ENCODE data around the gene CFAP92.

The CFAP92 gene

GRCh38 chr3:129025691-129026435, 32.0 kb upstream of the CFAP92 start:
- DNase-seq = no peak

- no peak for DNase-seq
Measured at GRCh38 chr3:129025108-129025507, 31.2 kb upstream of the CFAP92 start.

DNA sequence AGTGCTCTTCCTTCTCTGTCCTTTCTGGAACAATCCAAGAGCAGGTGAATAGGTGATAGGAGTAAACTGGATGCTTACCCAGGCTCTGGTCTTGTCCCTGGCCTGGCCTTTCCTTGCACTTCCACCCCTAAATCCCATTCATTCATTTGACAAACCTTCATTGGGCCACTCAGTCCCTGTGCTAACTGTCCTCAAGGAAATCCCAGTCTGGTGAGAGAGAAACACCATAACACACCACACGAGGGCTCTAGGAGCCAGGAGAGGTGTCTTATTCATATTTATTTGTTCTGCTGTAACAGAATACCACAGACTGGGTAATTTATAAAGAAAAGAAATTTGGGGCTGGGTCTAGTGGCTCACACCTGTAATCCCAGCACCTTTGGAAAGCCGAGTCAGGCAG, 30.0 kb upstream of the CFAP92 start:
- DNase-seq = no peak

- no peak for DNase-seq
Measured at GRCh38 chr3:129023008-129023358, 29.1 kb upstream of the CFAP92 start.

GRCh38 chr3:129022114-129023007, 28.5 kb upstream of the CFAP92 start:
- no peak for DNase-seq

DNA sequence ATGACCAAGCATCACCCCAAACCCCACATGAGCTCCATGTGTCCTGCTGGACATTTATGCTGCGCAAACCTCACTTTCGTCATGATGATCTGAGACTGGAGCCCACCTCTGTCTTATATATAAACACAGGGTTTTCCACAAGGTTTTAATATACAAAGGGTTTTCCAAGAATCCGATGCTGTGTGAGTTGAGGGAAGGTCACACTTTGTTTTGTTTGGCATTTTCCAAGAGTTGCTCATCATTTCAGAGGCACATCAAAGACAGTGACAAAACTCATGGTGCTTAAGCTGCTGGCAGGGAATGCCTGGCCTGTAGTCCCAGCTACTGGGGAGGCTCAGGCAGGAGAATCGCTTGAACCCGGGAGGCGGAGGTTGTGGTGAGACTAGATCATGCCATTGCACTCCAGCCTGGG, 27.3 kb upstream of the CFAP92 start:
- no peak for DNase-seq

GRCh38 chr3:129020691-129021090, 26.8 kb upstream of the CFAP92 start:
- no peak for DNase-seq

DNA sequence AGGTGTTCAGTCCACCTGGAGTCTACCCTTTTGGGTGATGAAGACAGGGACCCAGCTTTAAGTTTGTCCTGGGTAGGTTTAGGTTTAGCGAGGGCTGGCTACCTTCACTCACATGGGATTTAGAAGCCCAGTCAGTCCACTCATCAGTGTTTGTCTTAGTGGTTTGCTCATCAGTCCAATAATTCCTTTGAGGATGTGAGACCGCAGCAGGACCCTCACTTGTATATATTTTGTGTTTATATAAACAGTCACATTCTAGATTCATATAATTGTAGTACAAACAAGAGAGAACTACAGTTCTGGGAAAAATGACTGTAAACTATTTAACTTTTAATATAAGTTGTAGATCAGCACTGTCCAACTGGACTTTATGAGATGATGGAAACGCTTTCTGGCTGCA, 25.4 kb upstream of the CFAP92 start:
- DNase-seq = no peak

GRCh38 chr3:129018751-129019150, 24.9 kb upstream of the CFAP92 start:
- DNase-seq = no peak

- no peak for DNase-seq
Measured at GRCh38 chr3:129018271-129018670, 24.4 kb upstream of the CFAP92 start.

DNA sequence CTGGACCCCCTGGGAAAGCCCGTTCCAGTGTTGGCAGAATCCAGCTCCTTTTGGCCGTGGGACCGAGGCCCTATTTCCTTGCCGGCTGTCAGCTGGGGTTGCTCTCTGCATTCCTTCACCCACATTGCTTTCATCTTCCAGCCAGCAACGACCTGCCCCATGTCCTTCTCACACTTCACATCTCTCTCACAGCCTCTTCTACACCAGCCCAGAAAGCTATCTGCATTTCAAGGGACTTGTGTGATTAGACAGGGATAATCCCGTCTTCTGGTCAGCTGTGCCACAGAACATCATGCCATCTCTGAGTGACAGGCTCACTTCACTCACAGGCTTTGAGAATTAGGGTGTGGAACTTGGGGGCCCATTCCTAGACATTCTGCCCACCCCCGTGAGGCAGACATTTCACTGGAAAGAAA, 23.6 kb upstream of the CFAP92 start:
- no peak for DNase-seq

DNA sequence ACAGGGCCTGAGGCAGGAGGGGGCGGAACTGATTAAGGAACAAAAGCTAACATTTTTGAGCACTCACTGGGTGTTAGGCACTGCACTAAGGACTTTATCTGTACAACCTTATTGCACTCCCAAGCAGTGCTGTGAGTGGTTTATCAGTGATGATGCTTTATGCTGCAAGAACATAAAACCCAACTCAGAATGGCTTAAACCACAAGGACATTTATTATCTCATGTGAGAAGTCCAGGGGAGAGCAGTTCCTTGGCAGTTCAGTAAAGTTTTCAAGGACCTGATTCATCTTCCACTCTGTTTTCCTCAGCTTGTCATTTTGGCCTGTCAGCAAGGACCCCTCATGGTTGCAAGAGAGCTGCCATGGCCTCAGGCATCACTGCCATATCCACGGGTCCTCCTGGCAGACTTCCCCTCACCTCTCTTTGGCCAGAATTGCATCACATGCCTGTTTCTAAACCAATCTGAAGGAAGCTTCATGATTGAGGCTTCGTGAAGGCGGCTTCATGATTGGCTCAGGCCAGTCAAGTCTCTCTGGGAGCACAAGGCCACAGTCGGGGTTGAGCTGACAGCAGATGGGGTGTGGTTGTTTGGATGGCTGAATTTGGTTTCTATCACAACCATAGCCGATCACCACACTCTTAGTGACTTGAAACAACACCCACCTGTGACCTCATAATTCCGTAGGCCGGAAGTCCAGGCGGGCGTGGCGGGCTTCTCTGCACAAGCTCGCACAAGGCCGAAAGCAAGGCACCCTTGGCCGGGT, 23.0 kb upstream of the CFAP92 start:
- DNase-seq = no peak

DNA sequence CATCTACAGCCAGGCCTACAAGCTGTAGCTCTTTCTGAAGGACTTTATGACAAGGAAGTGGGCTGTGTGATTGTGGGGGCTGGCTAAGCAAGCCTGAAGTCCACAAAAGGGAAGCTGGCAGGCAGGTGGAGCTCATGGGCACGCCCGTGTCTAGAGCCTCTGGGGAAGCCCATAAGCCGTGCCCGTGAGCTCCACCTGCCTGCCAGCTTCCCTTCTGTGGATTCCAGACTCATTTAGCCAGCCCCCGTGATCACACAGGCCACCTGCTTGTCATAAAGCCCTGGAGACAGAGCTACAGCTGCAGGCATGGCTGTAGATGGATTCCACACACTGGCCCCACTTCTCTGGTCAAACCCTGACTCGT, 22.5 kb upstream of the CFAP92 start:
- peak; percentile 70 for DNase-seq

DNA sequence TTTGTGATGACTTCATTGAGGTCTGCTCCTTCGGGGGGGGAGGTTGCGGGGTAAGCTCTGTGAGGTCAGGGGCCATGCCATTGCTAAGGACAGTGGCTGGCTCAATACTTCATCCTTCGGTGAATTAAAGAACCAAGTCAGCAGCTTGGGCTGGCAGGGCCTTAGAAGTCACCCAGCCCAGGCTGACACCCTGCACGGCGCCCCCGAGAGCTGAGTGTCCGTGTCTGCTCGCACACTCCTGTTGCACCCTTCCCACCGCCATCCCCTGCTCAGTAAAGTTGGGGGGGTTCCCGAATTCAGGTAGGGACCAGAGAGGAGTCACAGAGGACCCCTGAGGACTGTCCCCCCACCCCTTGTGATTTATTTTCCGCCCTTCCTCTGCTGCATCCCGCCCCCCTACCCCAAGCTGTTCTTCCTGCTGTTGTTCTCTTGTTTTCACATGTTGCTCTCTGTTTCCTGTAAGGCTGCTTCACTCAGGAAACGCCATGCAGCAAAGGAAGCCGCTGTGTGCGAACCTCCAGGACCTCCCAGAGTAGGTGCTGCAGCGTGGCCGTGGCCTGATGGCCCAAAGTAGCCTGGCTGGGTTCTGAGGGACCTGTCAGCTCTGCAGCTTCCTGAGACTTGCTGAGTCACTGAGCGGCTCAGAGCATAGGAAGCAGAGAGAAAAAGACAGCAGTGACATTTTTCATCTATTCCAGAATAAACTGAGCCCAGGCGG, 21.7 kb upstream of the CFAP92 start:
- no peak for DNase-seq

DNA sequence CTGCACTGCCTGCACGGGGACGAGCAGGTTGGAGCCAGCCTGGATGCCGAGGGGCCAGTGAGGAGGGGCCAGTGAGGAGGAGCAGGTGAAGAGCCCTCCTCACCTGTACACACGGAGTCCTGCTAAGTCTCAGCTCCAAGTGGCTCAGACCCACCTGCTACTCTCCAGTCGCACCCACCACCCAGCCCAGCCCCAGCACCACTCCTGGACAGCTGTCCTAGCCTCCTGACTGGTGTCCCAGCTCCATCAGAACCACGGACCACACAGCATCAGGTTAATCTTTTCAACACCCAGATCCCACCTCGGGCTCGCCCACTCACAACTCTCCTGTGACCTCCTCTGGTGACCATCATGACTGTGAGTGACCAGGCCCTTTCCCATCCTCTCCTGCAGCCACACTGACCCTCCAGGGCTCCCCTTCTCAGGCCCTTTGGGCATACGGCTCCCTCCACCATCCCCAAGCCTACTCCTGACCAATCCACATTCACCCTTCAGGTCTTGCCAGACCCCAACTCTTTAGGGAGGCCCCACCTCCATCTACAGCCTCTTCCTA, 21.0 kb upstream of the CFAP92 start:
- DNase-seq = no peak

DNA sequence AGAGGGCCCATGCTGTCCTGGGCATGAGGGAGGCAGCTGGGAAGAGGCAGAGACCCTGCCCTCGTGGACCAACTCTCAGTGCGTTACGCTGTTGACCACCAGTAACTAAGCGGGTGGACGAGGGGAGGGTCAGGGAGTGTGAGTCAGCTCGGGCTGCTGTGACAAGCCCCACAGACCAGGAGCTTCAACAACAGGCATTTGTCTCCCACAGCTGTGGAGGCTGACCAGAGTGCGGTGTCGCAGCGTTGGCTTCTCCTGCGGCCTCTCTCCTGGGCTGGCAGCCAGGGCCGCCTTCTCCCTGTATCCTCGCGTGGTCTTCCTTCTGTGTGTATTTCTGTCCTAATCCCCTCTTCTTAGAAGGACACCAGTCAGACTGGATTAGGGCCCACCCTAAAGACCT, 20.3 kb upstream of the CFAP92 start:
- DNase-seq = no peak

DNA sequence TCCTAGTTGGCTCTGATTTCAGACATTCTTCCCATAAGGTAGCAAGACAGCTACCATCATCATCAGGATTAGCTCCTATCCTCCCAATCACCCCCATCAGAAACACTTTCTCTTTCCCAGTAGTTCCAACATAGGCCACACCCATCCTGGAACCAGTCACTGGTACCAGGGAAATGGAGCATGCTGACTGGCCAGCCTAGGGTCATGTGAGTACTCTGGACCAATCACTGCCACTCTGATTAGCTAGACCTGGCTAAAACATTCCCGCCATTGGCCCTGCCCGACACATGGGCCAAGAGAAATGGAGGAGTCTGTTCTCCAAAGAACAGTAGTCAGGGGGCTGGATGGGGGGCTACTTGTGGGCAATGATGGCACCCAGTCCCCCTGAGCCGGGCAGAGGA, 19.6 kb upstream of the CFAP92 start:
- DNase-seq = no peak

DNA sequence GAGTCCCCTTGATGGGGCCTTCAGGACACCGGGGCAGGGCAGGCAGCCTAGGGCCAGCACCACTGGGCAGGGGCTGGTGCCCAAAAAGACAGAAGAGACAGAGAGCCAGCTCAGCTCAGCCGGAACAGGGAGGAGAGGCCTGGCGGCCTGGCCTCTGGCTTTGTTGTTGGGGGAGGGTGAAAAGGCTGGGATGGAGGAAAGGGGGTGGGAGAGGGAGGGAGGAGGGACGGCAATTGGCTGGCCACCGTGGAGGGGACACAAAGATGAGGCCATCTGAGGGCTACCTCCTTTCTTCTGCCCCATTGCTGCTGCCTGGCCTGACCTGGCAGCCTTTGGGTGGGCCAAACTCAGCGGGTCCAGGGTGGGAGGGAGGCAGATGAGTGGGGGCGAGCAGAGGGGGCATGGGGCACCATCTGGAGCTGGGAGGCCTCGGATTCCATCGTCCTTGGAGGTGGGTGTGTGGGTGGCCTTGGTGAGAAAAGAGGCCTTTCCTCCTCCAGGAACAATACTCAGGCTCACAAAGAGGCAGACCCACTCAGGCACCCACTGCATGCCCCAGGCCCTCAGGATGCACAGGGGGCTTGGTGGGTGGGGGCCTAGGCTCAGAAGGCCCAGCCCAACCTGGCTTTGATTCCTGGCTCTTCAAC, 16.6 kb upstream of the CFAP92 start:
- DNase-seq = no peak

GRCh38 chr3:129009266-129009665, 15.4 kb upstream of the CFAP92 start:
- DNase-seq = no peak

DNA sequence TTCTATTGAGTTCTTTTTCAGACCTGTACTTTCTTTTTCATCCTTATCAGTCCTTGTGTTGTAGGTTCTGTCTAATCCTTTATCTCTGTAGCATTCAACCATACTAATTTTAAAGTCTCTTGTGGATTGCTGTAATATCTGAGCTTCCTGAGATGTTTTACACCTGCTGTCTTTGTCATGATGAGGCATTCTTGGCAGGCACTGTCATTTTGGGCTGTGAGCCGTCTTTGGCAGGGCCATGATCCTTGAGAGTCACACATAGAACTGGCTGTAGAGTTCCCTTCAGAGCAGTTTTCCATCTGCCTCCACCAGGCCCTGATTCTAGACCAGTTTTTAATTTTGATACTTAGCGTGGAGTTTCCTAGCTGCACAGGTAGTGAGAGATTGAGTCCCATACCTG, 13.9 kb upstream of the CFAP92 start:
- DNase-seq = no peak

GRCh38 chr3:129006864-129007263, 13.0 kb upstream of the CFAP92 start:
- DNase-seq = no peak
